HepG2 (cell line): ENCODE data around the gene CDK11B. TPM values are rescaled to one million over a fixed set of nuclear protein-coding genes. Genes with fewer than 3 reads are reported as not detected.
A peak's percentile ranks its signal among the peaks of the same experiment; 100 is the strongest.

Experiments used
- KDM5B ChIP-seq: sonication (generic); formaldehyde crosslinking; IDR thresholded peaks from 2 replicates; pipeline ENCODE4 v1.4.0; 2020; ENCODE audit warnings: missing genetic modification reagents, mild to moderate bottlenecking, borderline replicate concordance
- KLF9 ChIP-seq: IDR thresholded peaks from 2 replicates; pipeline ENCODE4 v1.6.1; 2016; ENCODE audit warnings: low read depth
- MAF1 ChIP-seq: sonication (generic); formaldehyde crosslinking; IDR thresholded peaks from 2 replicates; pipeline ENCODE4 v1.5.0; 2020; ENCODE audit warnings: missing genetic modification reagents, borderline replicate concordance
- PHF8 ChIP-seq: sonication (generic); formaldehyde crosslinking; IDR thresholded peaks from 2 replicates; pipeline ENCODE4 v1.5.0; 2020; ENCODE audit warnings: missing genetic modification reagents
- PPARG ChIP-seq: conservative IDR thresholded peaks from 2 replicates; pipeline ENCODE4 v1.6.1; 2016; ENCODE audit warnings: missing biosample characterization, missing genetic modification reagents
- SOX13 ChIP-seq, 3 experiments: fragments of 450-650 bp in 1 of 3; sonication (generic) in 1 of 3; formaldehyde crosslinking in 1 of 3; IDR thresholded peaks in 2 of 3; conservative IDR thresholded peaks in 1 of 3; 2 replicates each; pipeline versions ENCODE4 v1.5.0 to v1.6.1; 2016 to 2020; ENCODE audit warnings: antibody characterized with exemption in 1 of 3, mild to moderate bottlenecking in 1 of 3, missing compliant biosample characterization in 1 of 3, missing genetic modification reagents in 1 of 3, moderate library complexity in 1 of 3
- TCF12 ChIP-seq, 2 experiments: fragments of 450-650 bp in 1 of 2; sonication (generic) in 1 of 2; formaldehyde crosslinking in 1 of 2; IDR thresholded peaks; 2 replicates each; pipeline versions ENCODE4 v1.6.1 to v1.8.0; 2017 to 2022; ENCODE audit warnings: antibody characterized with exemption in 1 of 2, mild to moderate bottlenecking in 1 of 2, missing genetic modification reagents in 1 of 2, moderate library complexity in 1 of 2
- TGIF2 ChIP-seq: IDR thresholded peaks from 2 replicates; pipeline ENCODE4 v1.6.1; 2016; ENCODE audit warnings: control low read depth, missing compliant biosample characterization
- ZFP36 ChIP-seq: fragments of 150-350 bp; IDR thresholded peaks from 2 replicates; pipeline ENCODE4 v1.6.1; 2018; ENCODE audit warnings: borderline replicate concordance, low read length, low read depth; ENCODE audit not compliant: partially characterized antibody
- ZNF143 ChIP-seq: sonication (generic); formaldehyde crosslinking; IDR thresholded peaks from 2 replicates; pipeline ENCODE4 v1.4.0; 2020; ENCODE audit warnings: missing genetic modification reagents
- ZNF382 ChIP-seq: sonication (generic); formaldehyde crosslinking; IDR thresholded peaks from 2 replicates; pipeline ENCODE4 v1.5.0; 2020; ENCODE audit warnings: missing genetic modification reagents, mild to moderate bottlenecking, borderline replicate concordance
- ZNF589 ChIP-seq: sonication (generic); formaldehyde crosslinking; conservative IDR thresholded peaks from 2 replicates; pipeline ENCODE4 v1.8.0; 2022; ENCODE audit warnings: mild to moderate bottlenecking, moderate library complexity, missing genetic modification reagents
- ZNF713 ChIP-seq: sonication (generic); formaldehyde crosslinking; IDR thresholded peaks from 2 replicates; pipeline ENCODE4 v1.4.0; 2020; ENCODE audit warnings: mild to moderate bottlenecking, missing genetic modification reagents
- ZNF724P ChIP-seq: sonication (generic); formaldehyde crosslinking; IDR thresholded peaks from 2 replicates; pipeline ENCODE4 v1.8.0; 2022; ENCODE audit warnings: missing genetic modification reagents, borderline replicate concordance
- polyA plus RNA-seq, 8 experiments: library from polyadenylated mRNA; depleted of rRNA in 3 of 8; stranded (reverse) in 7 of 8; unstranded in 1 of 8; fragments of >200 nt; fragmentation: Illumina TruSeq in 4 of 8; extraction: Trizol in 4 of 8; gene quantifications; 2 replicates each; pipeline versions ENCODE4 v1.2.1 to v1.2.3, GENCODE V29; 2011 to 2016; ENCODE audit warnings: low read depth in 4 of 8, missing spikeins in 1 of 8, mixed read lengths in 1 of 8; ENCODE audit not compliant: insufficient read depth in 1 of 8
- total RNA-seq, 5 experiments: library from RNA; depleted of rRNA; stranded (reverse); fragments of >200 nt; fragmentation: Illumina TruSeq; extraction: Trizol; gene quantifications; 2 replicates each; pipeline ENCODE4 v1.2.3, GENCODE V29; 2016; ENCODE audit warnings: low read depth in 1 of 5
- TF ChIP-seq, protein P1 (sequence below), 2 experiments: sonication (generic) in 1 of 2; formaldehyde crosslinking in 1 of 2; IDR thresholded peaks; 2 replicates each; pipeline versions ENCODE4 v1.4.0 to v1.6.1; 2016 to 2020; ENCODE audit warnings: borderline replicate concordance in 1 of 2, low read depth in 1 of 2, mild to moderate bottlenecking in 1 of 2, missing genetic modification reagents in 1 of 2
- TF ChIP-seq, protein P2 (sequence below): sonication (generic); formaldehyde crosslinking; conservative IDR thresholded peaks from 2 replicates; pipeline ENCODE4 v1.4.0; 2020; ENCODE audit warnings: missing genetic modification reagents
- TF ChIP-seq, protein P3 (sequence below): IDR thresholded peaks from 2 replicates; pipeline ENCODE4 v1.6.1; 2016; ENCODE audit warnings: missing biosample characterization, missing genetic modification reagents, low read depth

Gene CDK11B
- total and polyA plus RNA-seq, 2 of the 13 experiments (the other 11 are each of a cell fraction or from before 2014, with no cell fraction given), result 3.6 to 15.1 TPM

DNA sequence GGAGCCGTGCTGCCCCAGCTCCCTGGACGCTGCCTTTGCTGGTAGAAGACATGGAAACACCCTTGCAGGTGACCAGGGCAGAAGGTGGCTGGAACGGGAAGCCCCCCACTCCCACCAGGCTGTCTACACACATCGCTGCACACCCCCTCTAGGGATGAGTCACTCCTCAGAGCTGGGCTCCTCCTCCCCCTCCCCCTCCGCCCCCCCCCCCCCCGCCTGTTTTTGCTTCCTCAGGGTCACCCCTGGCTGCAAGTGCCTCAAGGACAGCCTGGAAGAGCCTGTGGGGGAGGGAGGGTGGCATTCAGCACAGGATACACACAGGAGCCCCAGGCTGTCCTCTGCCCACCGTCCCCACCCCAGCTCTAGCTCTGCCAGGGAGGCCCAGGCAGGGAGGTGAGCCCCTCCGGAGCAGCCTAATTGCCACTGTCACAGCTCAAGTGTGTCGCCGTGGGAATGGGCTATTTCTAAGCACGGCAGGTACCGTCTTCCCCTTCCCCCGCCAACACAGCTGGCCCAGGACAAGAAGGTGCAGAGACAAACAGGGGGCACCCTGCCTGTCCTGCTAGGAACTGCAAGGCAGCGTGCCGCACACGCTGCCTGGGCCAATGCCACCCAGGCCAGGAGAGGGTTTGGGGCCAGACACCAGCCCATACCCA lies 61.4 kb downstream of the CDK11B start (continued):
- TF ChIP-seq, protein P1, sequence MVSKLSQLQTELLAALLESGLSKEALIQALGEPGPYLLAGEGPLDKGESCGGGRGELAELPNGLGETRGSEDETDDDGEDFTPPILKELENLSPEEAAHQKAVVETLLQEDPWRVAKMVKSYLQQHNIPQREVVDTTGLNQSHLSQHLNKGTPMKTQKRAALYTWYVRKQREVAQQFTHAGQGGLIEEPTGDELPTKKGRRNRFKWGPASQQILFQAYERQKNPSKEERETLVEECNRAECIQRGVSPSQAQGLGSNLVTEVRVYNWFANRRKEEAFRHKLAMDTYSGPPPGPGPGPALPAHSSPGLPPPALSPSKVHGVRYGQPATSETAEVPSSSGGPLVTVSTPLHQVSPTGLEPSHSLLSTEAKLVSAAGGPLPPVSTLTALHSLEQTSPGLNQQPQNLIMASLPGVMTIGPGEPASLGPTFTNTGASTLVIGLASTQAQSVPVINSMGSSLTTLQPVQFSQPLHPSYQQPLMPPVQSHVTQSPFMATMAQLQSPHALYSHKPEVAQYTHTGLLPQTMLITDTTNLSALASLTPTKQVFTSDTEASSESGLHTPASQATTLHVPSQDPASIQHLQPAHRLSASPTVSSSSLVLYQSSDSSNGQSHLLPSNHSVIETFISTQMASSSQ (IDR thresholded peaks at IDR 0.05; ENCODE audit: low read depth), result no peak
- TF ChIP-seq, protein P1 (CRISPR knock-in tag; IDR thresholded peaks at IDR 0.05; ENCODE audit: borderline replicate concordance), result no peak
- no peak for TF ChIP-seq ZNF382 (CRISPR knock-in tag)
- TF ChIP-seq SOX13 (IDR thresholded peaks at IDR 0.05), result no peak
- TF ChIP-seq SOX13 (CRISPR knock-in tag; conservative IDR thresholded peaks at IDR 0.05 in 1 of 2, IDR thresholded peaks at IDR 0.05 in 1 of 2), result 0 out of 4 replicates have a peak, but pooled peaks of 1 of the 2 experiments have one; percentile 15
- TF ChIP-seq PHF8, result peak; percentile 27; the same call in 1 of the 2 replicates
- no peak for TF ChIP-seq ZNF143 (CRISPR knock-in tag)
- no peak for TF ChIP-seq TGIF2
- TF ChIP-seq MAF1 (CRISPR knock-in tag), result no peak
- no peak for TF ChIP-seq ZNF713 (CRISPR knock-in tag)
- TF ChIP-seq KLF9, result no peak
- TF ChIP-seq, protein P2, sequence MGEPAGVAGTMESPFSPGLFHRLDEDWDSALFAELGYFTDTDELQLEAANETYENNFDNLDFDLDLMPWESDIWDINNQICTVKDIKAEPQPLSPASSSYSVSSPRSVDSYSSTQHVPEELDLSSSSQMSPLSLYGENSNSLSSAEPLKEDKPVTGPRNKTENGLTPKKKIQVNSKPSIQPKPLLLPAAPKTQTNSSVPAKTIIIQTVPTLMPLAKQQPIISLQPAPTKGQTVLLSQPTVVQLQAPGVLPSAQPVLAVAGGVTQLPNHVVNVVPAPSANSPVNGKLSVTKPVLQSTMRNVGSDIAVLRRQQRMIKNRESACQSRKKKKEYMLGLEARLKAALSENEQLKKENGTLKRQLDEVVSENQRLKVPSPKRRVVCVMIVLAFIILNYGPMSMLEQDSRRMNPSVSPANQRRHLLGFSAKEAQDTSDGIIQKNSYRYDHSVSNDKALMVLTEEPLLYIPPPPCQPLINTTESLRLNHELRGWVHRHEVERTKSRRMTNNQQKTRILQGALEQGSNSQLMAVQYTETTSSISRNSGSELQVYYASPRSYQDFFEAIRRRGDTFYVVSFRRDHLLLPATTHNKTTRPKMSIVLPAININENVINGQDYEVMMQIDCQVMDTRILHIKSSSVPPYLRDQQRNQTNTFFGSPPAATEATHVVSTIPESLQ (CRISPR knock-in tag), result no peak
- no peak for TF ChIP-seq PPARG (CRISPR knock-in tag)
- TF ChIP-seq ZNF724P (CRISPR knock-in tag), result no peak
- TF ChIP-seq KDM5B, result no peak
- no peak for TF ChIP-seq TCF12 (IDR thresholded peaks at IDR 0.05)
- no peak for TF ChIP-seq TCF12 (CRISPR knock-in tag; IDR thresholded peaks at IDR 0.05)
- TF ChIP-seq ZFP36, result no peak
- TF ChIP-seq, protein P3, sequence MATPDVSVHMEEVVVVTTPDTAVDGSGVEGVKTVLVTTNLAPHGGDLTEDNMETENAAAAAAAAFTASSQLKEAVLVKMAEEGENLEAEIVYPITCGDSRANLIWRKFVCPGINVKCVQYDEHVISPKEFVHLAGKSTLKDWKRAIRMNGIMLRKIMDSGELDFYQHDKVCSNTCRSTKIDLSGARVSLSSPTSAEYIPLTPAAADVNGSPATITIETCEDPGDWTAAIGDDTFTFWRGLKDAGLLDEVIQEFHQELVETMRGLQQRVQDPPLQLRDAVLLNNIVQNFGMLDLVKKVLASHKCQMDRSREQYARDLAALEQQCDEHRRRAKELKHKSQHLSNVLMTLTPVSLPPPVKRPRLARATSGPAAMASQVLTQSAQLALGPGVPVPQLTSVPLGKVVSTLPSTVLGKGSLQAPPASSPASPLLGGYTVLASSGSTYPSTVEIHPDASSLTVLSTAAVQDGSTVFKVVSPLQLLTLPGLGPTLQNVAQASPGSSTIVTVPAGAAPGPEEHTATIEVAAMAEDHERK (CRISPR knock-in tag), result no peak
- no peak for TF ChIP-seq ZNF589 (CRISPR knock-in tag)
